Measurements from ENCODE around the gene RNF182. TPM values are rescaled to one million over a fixed set of nuclear protein-coding genes. Genes with fewer than 3 reads are reported as not detected.

RNF182 gene
- total and polyA plus RNA-seq, 10 of the 15 experiments (the other 5 are each of a cell fraction or from before 2014, with no cell fraction given) = not detected

DNA sequence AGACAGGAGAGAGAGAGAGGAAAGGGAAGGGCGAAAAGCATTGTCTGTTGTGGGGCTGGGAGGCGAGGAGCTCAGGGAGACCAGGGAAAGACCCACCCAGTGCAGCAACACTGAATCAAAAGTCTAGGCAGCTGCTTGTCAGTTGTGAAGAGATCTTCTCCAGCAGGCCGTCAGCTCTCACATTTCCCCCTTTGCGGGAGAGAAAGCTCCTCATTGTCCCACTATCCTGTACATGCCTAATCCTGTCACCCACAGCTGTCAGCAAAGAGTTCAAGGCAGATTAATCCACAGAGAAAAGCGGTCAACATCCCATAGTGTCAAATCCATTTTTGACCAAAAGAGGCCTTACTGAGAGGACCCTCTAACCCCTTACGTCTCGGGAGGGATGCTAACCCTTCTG lies 27.3 kb downstream of the RNF182 start (continued):
- TF ChIP-seq, protein P1, sequence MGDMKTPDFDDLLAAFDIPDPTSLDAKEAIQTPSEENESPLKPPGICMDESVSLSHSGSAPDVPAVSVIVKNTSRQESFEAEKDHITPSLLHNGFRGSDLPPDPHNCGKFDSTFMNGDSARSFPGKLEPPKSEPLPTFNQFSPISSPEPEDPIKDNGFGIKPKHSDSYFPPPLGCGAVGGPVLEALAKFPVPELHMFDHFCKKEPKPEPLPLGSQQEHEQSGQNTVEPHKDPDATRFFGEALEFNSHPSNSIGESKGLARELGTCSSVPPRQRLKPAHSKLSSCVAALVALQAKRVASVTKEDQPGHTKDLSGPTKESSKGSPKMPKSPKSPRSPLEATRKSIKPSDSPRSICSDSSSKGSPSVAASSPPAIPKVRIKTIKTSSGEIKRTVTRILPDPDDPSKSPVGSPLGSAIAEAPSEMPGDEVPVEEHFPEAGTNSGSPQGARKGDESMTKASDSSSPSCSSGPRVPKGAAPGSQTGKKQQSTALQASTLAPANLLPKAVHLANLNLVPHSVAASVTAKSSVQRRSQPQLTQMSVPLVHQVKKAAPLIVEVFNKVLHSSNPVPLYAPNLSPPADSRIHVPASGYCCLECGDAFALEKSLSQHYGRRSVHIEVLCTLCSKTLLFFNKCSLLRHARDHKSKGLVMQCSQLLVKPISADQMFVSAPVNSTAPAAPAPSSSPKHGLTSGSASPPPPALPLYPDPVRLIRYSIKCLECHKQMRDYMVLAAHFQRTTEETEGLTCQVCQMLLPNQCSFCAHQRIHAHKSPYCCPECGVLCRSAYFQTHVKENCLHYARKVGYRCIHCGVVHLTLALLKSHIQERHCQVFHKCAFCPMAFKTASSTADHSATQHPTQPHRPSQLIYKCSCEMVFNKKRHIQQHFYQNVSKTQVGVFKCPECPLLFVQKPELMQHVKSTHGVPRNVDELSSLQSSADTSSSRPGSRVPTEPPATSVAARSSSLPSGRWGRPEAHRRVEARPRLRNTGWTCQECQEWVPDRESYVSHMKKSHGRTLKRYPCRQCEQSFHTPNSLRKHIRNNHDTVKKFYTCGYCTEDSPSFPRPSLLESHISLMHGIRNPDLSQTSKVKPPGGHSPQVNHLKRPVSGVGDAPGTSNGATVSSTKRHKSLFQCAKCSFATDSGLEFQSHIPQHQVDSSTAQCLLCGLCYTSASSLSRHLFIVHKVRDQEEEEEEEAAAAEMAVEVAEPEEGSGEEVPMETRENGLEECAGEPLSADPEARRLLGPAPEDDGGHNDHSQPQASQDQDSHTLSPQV (IDR thresholded peaks at IDR 0.05) = no peak

- intact Hi-C loops (cut with micrococcal nuclease; ENCODE audit: unreplicated experiment) = no loop called here
- Histone ChIP-seq H3K27me3 (replicated peaks in 1 of 2; ENCODE audit: control insufficient read depth in 2 of 2, insufficient read depth in 2 of 2, low read length in 1 of 2) (no peaks in the 10 kb centered on the region; a peak in 2 of 4 replicates), H3K9ac (ENCODE audit: control insufficient read depth, insufficient read depth, low read length) (no peak overlapping the region), H3K4me3 (no peak overlapping the region), H3K4me1 (ENCODE audit: control insufficient read depth, insufficient read depth, low read length) (no peaks in the 10 kb centered on the region), H3K4me2 (ENCODE audit: control insufficient read depth, insufficient read depth) (no peak overlapping the region), H3K36me3 (ENCODE audit: control insufficient read depth in 2 of 2, insufficient read depth in 2 of 2, low read length in 1 of 2) (no peaks in the 10 kb centered on the region), H3K9me3 (replicated peaks; ENCODE audit: control insufficient read depth, insufficient read depth, low read length) (no peaks in the 10 kb centered on the region), H4K20me1 (ENCODE audit: control insufficient read depth, insufficient read depth) (no peaks in the 10 kb centered on the region), H3K79me2 (ENCODE audit: control insufficient read depth, insufficient read depth, low read length) (no peaks in the 10 kb centered on the region), H2AFZ (ENCODE audit: control insufficient read depth, low read depth, low read length) (no peak overlapping the region), H3K27ac (ENCODE audit: control insufficient read depth, insufficient read depth) (no peak overlapping the region)
- WGBS (ENCODE audit: insufficient coverage, insufficient replicate concordance, low lambda C conversion rate, missing lambda C conversion rate) = 58% methylated on average over 2 of the region's 2 CpGs
- DNase-seq (ENCODE audit: low read depth, low spot score) (no peak), FAIRE-seq (no peak), ATAC-seq (no peak)
- no TSS peak for BruUV-seq (replicated peaks)
- POLR2A ChIA-PET = no interaction called here
- CTCF ChIA-PET = no interaction called here
- SMC1A ChIA-PET (ENCODE audit: uncharacterized antibody, unreplicated experiment) = no interaction called here
- RAD21 ChIA-PET (ENCODE audit: unreplicated experiment) = no interaction called here
- in situ Hi-C loops (cut with MboI) = no loop called here
- TF ChIP-seq BHLHE40 (IDR thresholded peaks at IDR 0.05; ENCODE audit: borderline replicate concordance in 1 of 2, low read depth in 2 of 2, low read length in 1 of 2) (no peak), SKIL (IDR thresholded peaks at IDR 0.05; ENCODE audit: low read depth, poor library complexity, severe bottlenecking) (no peak), CBFB (IDR thresholded peaks at IDR 0.05; ENCODE audit: low read depth) (no peak), PRDM15 (CRISPR knock-in tag; IDR thresholded peaks at IDR 0.05) (no peak), ETV6 (conservative IDR thresholded peaks at IDR 0.05 in 1 of 2, IDR thresholded peaks at IDR 0.05 in 1 of 2; ENCODE audit: borderline replicate concordance in 1 of 2, low read depth in 1 of 2) (no peak)
- TF ChIP-seq, protein P2, sequence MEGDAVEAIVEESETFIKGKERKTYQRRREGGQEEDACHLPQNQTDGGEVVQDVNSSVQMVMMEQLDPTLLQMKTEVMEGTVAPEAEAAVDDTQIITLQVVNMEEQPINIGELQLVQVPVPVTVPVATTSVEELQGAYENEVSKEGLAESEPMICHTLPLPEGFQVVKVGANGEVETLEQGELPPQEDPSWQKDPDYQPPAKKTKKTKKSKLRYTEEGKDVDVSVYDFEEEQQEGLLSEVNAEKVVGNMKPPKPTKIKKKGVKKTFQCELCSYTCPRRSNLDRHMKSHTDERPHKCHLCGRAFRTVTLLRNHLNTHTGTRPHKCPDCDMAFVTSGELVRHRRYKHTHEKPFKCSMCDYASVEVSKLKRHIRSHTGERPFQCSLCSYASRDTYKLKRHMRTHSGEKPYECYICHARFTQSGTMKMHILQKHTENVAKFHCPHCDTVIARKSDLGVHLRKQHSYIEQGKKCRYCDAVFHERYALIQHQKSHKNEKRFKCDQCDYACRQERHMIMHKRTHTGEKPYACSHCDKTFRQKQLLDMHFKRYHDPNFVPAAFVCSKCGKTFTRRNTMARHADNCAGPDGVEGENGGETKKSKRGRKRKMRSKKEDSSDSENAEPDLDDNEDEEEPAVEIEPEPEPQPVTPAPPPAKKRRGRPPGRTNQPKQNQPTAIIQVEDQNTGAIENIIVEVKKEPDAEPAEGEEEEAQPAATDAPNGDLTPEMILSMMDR (IDR thresholded peaks at IDR 0.05 in 2 of 3, conservative IDR thresholded peaks at IDR 0.05 in 1 of 3; ENCODE audit: control insufficient read depth in 2 of 3, extremely low read depth in 1 of 3, insufficient read depth in 1 of 3, low read depth in 3 of 3, low read length in 3 of 3) = no peak
Measured at GRCh38 chr6:13953061-13953705, 28.4 kb downstream of the RNF182 start.
